HepG2 (cell line): ENCODE results near the gene UBL5. TPM values are rescaled to one million over a fixed set of nuclear protein-coding genes. Genes with fewer than 3 reads are reported as not detected.

Source experiments
- CENPBD1 ChIP-seq: sonication (generic); formaldehyde crosslinking; IDR thresholded peaks from 2 replicates; pipeline ENCODE4 v1.8.0; 2022; ENCODE audit warnings: missing genetic modification reagents, low read depth, mild to moderate bottlenecking, borderline replicate concordance
- CHD2 ChIP-seq: IDR thresholded peaks from 2 replicates; pipeline ENCODE4 v1.6.1; 2011; ENCODE audit warnings: low read depth, low read length, improper control_type of control experiment
- CREB1 ChIP-seq, 2 experiments: fragments of 450-650 bp in 1 of 2; IDR thresholded peaks; 2 replicates each; pipeline ENCODE4 v1.6.1; 2016 to 2017; ENCODE audit warnings: control low read depth in 1 of 2, mild to moderate bottlenecking in 1 of 2, missing compliant biosample characterization in 1 of 2, missing genetic modification characterization in 1 of 2
- E2F5 ChIP-seq: sonication (generic); formaldehyde crosslinking; conservative IDR thresholded peaks from 2 replicates; pipeline ENCODE4 v1.4.0; 2020; ENCODE audit warnings: missing genetic modification reagents
- FOSL2 ChIP-seq: sonication (generic); formaldehyde crosslinking; IDR thresholded peaks from 2 replicates; pipeline ENCODE4 v1.4.0; 2020; ENCODE audit warnings: missing genetic modification reagents
- GZF1 ChIP-seq: sonication (generic); formaldehyde crosslinking; IDR thresholded peaks from 2 replicates; pipeline ENCODE4 v1.5.1; 2020; ENCODE audit warnings: mild to moderate bottlenecking, missing genetic modification reagents
- IKZF4 ChIP-seq: sonication (generic); formaldehyde crosslinking; IDR thresholded peaks from 2 replicates; pipeline ENCODE4 v1.5.1; 2020; ENCODE audit warnings: borderline replicate concordance, mild to moderate bottlenecking, low read depth, missing genetic modification reagents; ENCODE audit errors: not compliant biosample characterization
- ISL2 ChIP-seq: sonication (generic); formaldehyde crosslinking; IDR thresholded peaks from 2 replicates; pipeline ENCODE4 v1.5.0; 2020; ENCODE audit warnings: missing genetic modification reagents
- KMT2A ChIP-seq: sonication (generic); formaldehyde crosslinking; IDR thresholded peaks from 2 replicates; pipeline ENCODE4 v1.4.0; 2020; ENCODE audit warnings: missing genetic modification reagents
- MAZ ChIP-seq, 2 experiments: sonication (generic) in 1 of 2; formaldehyde crosslinking in 1 of 2; IDR thresholded peaks; 2 replicates each; pipeline versions ENCODE4 v1.5.0 to v1.6.1; 2012 to 2020; ENCODE audit warnings: low read depth in 2 of 2, mild to moderate bottlenecking in 2 of 2, borderline replicate concordance in 1 of 2, improper control_type of control experiment in 1 of 2, low read length in 1 of 2, missing genetic modification reagents in 1 of 2, moderate library complexity in 1 of 2
- RORA ChIP-seq: sonication (generic); formaldehyde crosslinking; IDR thresholded peaks from 2 replicates; pipeline ENCODE4 v1.5.0; 2020; ENCODE audit warnings: mild to moderate bottlenecking, missing genetic modification reagents, moderate library complexity
- SMAD9 ChIP-seq: sonication (generic); formaldehyde crosslinking; IDR thresholded peaks from 2 replicates; pipeline ENCODE4 v1.5.1; 2020; ENCODE audit warnings: mild to moderate bottlenecking, missing genetic modification reagents
- TBX3 ChIP-seq: fragments of 450-650 bp; IDR thresholded peaks from 2 replicates; pipeline ENCODE4 v1.6.1; 2017; ENCODE audit warnings: antibody characterized with exemption, mild to moderate bottlenecking, inconsistent platforms, borderline replicate concordance
- TFDP2 ChIP-seq: sonication (generic); formaldehyde crosslinking; IDR thresholded peaks from 2 replicates; pipeline ENCODE4 v1.4.0; 2020; ENCODE audit warnings: missing genetic modification reagents
- ZBTB3 ChIP-seq: sonication (generic); formaldehyde crosslinking; IDR thresholded peaks from 2 replicates; pipeline ENCODE4 v1.4.0; 2020; ENCODE audit warnings: low read depth, mild to moderate bottlenecking, moderate library complexity, missing genetic modification reagents, borderline replicate concordance
- ZBTB44 ChIP-seq: sonication (generic); formaldehyde crosslinking; IDR thresholded peaks from 2 replicates; pipeline ENCODE4 v1.4.0; 2020; ENCODE audit warnings: missing genetic modification reagents
- ZGPAT ChIP-seq: IDR thresholded peaks from 2 replicates; pipeline ENCODE4 v1.6.1; 2016; ENCODE audit warnings: mild to moderate bottlenecking
- ZNF362 ChIP-seq: sonication (generic); formaldehyde crosslinking; IDR thresholded peaks from 2 replicates; pipeline ENCODE4 v1.4.0; 2020; ENCODE audit warnings: missing genetic modification reagents, mild to moderate bottlenecking, borderline replicate concordance
- ZNF530 ChIP-seq: sonication (generic); formaldehyde crosslinking; IDR thresholded peaks from 2 replicates; pipeline ENCODE4 v1.5.0; 2020; ENCODE audit warnings: low read depth, mild to moderate bottlenecking, missing genetic modification reagents
- ZNF543 ChIP-seq: sonication (generic); formaldehyde crosslinking; IDR thresholded peaks from 2 replicates; pipeline ENCODE4 v1.4.0; 2020; ENCODE audit warnings: mild to moderate bottlenecking, missing genetic modification reagents
- ZNF772 ChIP-seq: sonication (generic); formaldehyde crosslinking; IDR thresholded peaks from 2 replicates; pipeline ENCODE4 v1.5.0; 2020; ENCODE audit warnings: mild to moderate bottlenecking, missing genetic modification reagents
- polyA plus RNA-seq, 8 experiments: library from polyadenylated mRNA; depleted of rRNA in 3 of 8; stranded (reverse) in 7 of 8; unstranded in 1 of 8; fragments of >200 nt; fragmentation: Illumina TruSeq in 4 of 8; extraction: Trizol in 4 of 8; gene quantifications; 2 replicates each; pipeline versions ENCODE4 v1.2.1 to v1.2.3, GENCODE V29; 2011 to 2016; ENCODE audit warnings: low read depth in 4 of 8, missing spikeins in 1 of 8, mixed read lengths in 1 of 8; ENCODE audit not compliant: insufficient read depth in 1 of 8
- total RNA-seq, 5 experiments: library from RNA; depleted of rRNA; stranded (reverse); fragments of >200 nt; fragmentation: Illumina TruSeq; extraction: Trizol; gene quantifications; 2 replicates each; pipeline ENCODE4 v1.2.3, GENCODE V29; 2016; ENCODE audit warnings: low read depth in 1 of 5

Gene UBL5
- total and polyA plus RNA-seq, 2 of the 13 experiments (the other 11 are each of a cell fraction or from before 2014, with no cell fraction given): 373 to 487 TPM

GRCh38 chr19:9834726-9835506, 7.2 kb downstream of the UBL5 start, which contains the start of gene PIN1 (continued):
- TF ChIP-seq ZNF362 (CRISPR knock-in tag): no peak; the same call in 1 of the 2 replicates
- no peak for TF ChIP-seq ZNF530 (CRISPR knock-in tag)
- TF ChIP-seq E2F5 (CRISPR knock-in tag): peak; percentile 27; the same call in 1 of the 2 replicates
- TF ChIP-seq TFDP2: peak; percentile 75
- peak; percentile 43; the same call in 1 of the 2 replicates for TF ChIP-seq ZGPAT
- TF ChIP-seq KMT2A (CRISPR knock-in tag): peak; percentile 45
- peak; percentile 66; the same call in 1 of the 2 replicates for TF ChIP-seq ZNF543 (CRISPR knock-in tag)
- no peak for TF ChIP-seq IKZF4 (CRISPR knock-in tag)
- no peak for TF ChIP-seq RORA
- peak; percentile 82 for TF ChIP-seq CREB1 (IDR thresholded peaks at IDR 0.05)
- TF ChIP-seq CREB1 (CRISPR knock-in tag; IDR thresholded peaks at IDR 0.05): peak; percentile 79
- 0 out of 2 replicates have a peak, but pooled peaks have one; percentile 32 for TF ChIP-seq CHD2
- TF ChIP-seq CENPBD1 (CRISPR knock-in tag): no peak; the same call in 1 of the 2 replicates
- 0 out of 2 replicates have a peak, but pooled peaks have one; percentile 9 for TF ChIP-seq MAZ (IDR thresholded peaks at IDR 0.05; ENCODE audit: borderline replicate concordance, low read depth, low read length)
- no peak for TF ChIP-seq MAZ (CRISPR knock-in tag; IDR thresholded peaks at IDR 0.05; ENCODE audit: low read depth)
- no peak for TF ChIP-seq SMAD9 (CRISPR knock-in tag)
- TF ChIP-seq ZBTB44 (CRISPR knock-in tag): no peak
- no peak for TF ChIP-seq TBX3
- TF ChIP-seq FOSL2: no peak
- no peak for TF ChIP-seq ZNF772 (CRISPR knock-in tag)
- no peak for TF ChIP-seq ZBTB3
- no peak; the same call in 1 of the 2 replicates for TF ChIP-seq ISL2 (CRISPR knock-in tag)
- no peak for TF ChIP-seq GZF1 (CRISPR knock-in tag)
